ENCODE data around the gene ELN.

GRCh38 chr7:74015670-74016069 lies 12.3 kb upstream of the ELN start:
- no peak for TF ChIP-seq PHF8 (IDR thresholded peaks at IDR 0.05; ENCODE audit: borderline replicate concordance, low read length)
- no peak for TF ChIP-seq FOXM1 (IDR thresholded peaks at IDR 0.05; ENCODE audit: low read depth)
- TF ChIP-seq FOXM1 (CRISPR knock-in tag; IDR thresholded peaks at IDR 0.05; ENCODE audit: low read depth), result no peak
- no peak for TF ChIP-seq CTCF (IDR thresholded peaks at IDR 0.05 in 2 of 3, conservative IDR thresholded peaks at IDR 0.05 in 1 of 3; ENCODE audit: insufficient read depth in 2 of 3, low read depth in 1 of 3, low read length in 3 of 3)
- no peak for TF ChIP-seq PREB (CRISPR knock-in tag; IDR thresholded peaks at IDR 0.05)
- no peak for TF ChIP-seq ZKSCAN1 (IDR thresholded peaks at IDR 0.05; ENCODE audit: low read depth, low read length)
- no peak for TF ChIP-seq IRF1 (CRISPR knock-in tag; IDR thresholded peaks at IDR 0.05; ENCODE audit: borderline replicate concordance)
- TF ChIP-seq SREBF2 (CRISPR knock-in tag; IDR thresholded peaks at IDR 0.05), result no peak
- TF ChIP-seq TAL1 (IDR thresholded peaks at IDR 0.05), result no peak
- no peak for TF ChIP-seq ELF4 (CRISPR knock-in tag; IDR thresholded peaks at IDR 0.05)
